WTC11 (cell line): ENCODE measurements around the gene MAMLD1. TPM values are rescaled to one million over a fixed set of nuclear protein-coding genes. Genes with fewer than 3 reads are reported as not detected.

Experiments
- ATAC-seq: fragments of 200-7000 bp; cut with Tn5 transposase; 2 replicates; pipeline ENCODE4 v1.10.0; 2021; ENCODE audit warnings: mild to moderate bottlenecking, moderate library complexity
- CTCF ChIA-PET: fragments of 300-600 bp; sonication (Branson Sonifier 250); formaldehyde crosslinking; loops from one replicate; lab custom pipeline; 2021; ENCODE audit warnings: antibody characterized with exemption; lab: Charles Lee
- POLR2A ChIA-PET: fragments of 350-600 bp; sonication (Branson Sonifier 250); formaldehyde crosslinking; loops from one replicate; lab custom pipeline; 2021; ENCODE audit warnings: antibody characterized with exemption; lab: Charles Lee
- DNase-seq: peaks from one replicate; pipeline ENCODE4 v3.0.0; 2021; ENCODE audit warnings: low spot score
- H3K27ac Mint-ChIP-seq: 2 replicates; pipeline ENCODE4 v1.8.0; 2021; ENCODE audit warnings: mixed read lengths
- H3K27me3 Mint-ChIP-seq: 2 replicates; pipeline ENCODE4 v1.8.0; 2021; ENCODE audit warnings: low read depth, mild to moderate bottlenecking, moderate library complexity, mixed read lengths
- H3K36me3 Mint-ChIP-seq: 2 replicates; pipeline ENCODE4 v1.8.0; 2021; ENCODE audit warnings: mixed read lengths
- H3K4me1 Mint-ChIP-seq: 2 replicates; pipeline ENCODE4 v1.8.0; 2022; ENCODE audit warnings: mixed read lengths
- H3K4me3 Mint-ChIP-seq: 2 replicates; pipeline ENCODE4 v1.8.0; 2021; ENCODE audit warnings: mild to moderate bottlenecking, moderate library complexity, mixed read lengths
- H3K9me3 Mint-ChIP-seq: 2 replicates; pipeline ENCODE4 v1.8.0; 2021; ENCODE audit warnings: mixed read lengths
- ARID4B ChIP-seq: sonication (generic); formaldehyde crosslinking; IDR thresholded peaks from 2 replicates; pipeline ENCODE4 v1.8.0; 2023; ENCODE audit warnings: missing genetic modification reagents, mild to moderate bottlenecking, borderline replicate concordance
- CBFB ChIP-seq: sonication (generic); formaldehyde crosslinking; IDR thresholded peaks from 2 replicates; pipeline ENCODE4 v1.8.1; 2022; ENCODE audit warnings: mild to moderate bottlenecking, low read depth, missing genetic modification reagents
- CTCF ChIP-seq: fragments of 200-600 bp; IDR thresholded peaks from 2 replicates; pipeline ENCODE4 v1.8.0; 2022; ENCODE audit warnings: antibody characterized with exemption
- ESRRA ChIP-seq: sonication (generic); formaldehyde crosslinking; IDR thresholded peaks from 2 replicates; pipeline ENCODE4 v1.8.1; 2022; ENCODE audit warnings: mild to moderate bottlenecking, missing genetic modification reagents, borderline replicate concordance
- ETV6 ChIP-seq: sonication (generic); formaldehyde crosslinking; IDR thresholded peaks from 2 replicates; pipeline ENCODE4 v1.8.1; 2022; ENCODE audit warnings: mild to moderate bottlenecking, missing genetic modification reagents
- FOXJ3 ChIP-seq: sonication (generic); formaldehyde crosslinking; IDR thresholded peaks from 2 replicates; pipeline ENCODE4 v1.9.0; 2021; ENCODE audit warnings: missing genetic modification reagents, mild to moderate bottlenecking, borderline replicate concordance
- JAZF1 ChIP-seq: fragments of 250-450 bp; sonication (Bioruptor Pico); IDR thresholded peaks from 2 replicates; pipeline ENCODE4 v1.9.0; 2021; ENCODE audit warnings: moderate library complexity, mild to moderate bottlenecking, inconsistent platforms
- MXD4 ChIP-seq: fragments of 250-450 bp; sonication (Bioruptor Pico); IDR thresholded peaks from 2 replicates; pipeline ENCODE4 v1.8.0; 2021; ENCODE audit warnings: mild to moderate bottlenecking, moderate library complexity, borderline replicate concordance
- MYBL2 ChIP-seq: sonication (generic); formaldehyde crosslinking; IDR thresholded peaks from 2 replicates; pipeline ENCODE4 v1.8.1; 2023; ENCODE audit warnings: mild to moderate bottlenecking, moderate library complexity, missing genetic modification reagents
- NFATC4 ChIP-seq: fragments of 250-450 bp; sonication (Bioruptor Pico); IDR thresholded peaks from 2 replicates; pipeline ENCODE4 v1.9.0; 2021; ENCODE audit warnings: mild to moderate bottlenecking
- SMAD4 ChIP-seq: sonication (generic); formaldehyde crosslinking; IDR thresholded peaks from 2 replicates; pipeline ENCODE4 v1.8.0; 2022; ENCODE audit warnings: mild to moderate bottlenecking, missing genetic modification reagents
- STAT6 ChIP-seq: sonication (generic); formaldehyde crosslinking; conservative IDR thresholded peaks from 2 replicates; pipeline ENCODE4 v1.8.1; 2023; ENCODE audit warnings: mild to moderate bottlenecking, low read depth, missing genetic modification reagents, moderate library complexity
- TEAD1 ChIP-seq: sonication (generic); formaldehyde crosslinking; IDR thresholded peaks from 2 replicates; pipeline ENCODE4 v1.8.0; 2022; ENCODE audit warnings: mild to moderate bottlenecking, missing genetic modification reagents
- USF2 ChIP-seq: sonication (generic); formaldehyde crosslinking; IDR thresholded peaks from 2 replicates; pipeline ENCODE4 v1.8.1; 2023; ENCODE audit warnings: mild to moderate bottlenecking, missing genetic modification reagents, moderate library complexity
- ZBTB43 ChIP-seq: sonication (generic); formaldehyde crosslinking; IDR thresholded peaks from 2 replicates; pipeline ENCODE4 v1.8.1; 2023; ENCODE audit warnings: mild to moderate bottlenecking, missing genetic modification reagents
- ZNF138 ChIP-seq: sonication (generic); formaldehyde crosslinking; conservative IDR thresholded peaks from 2 replicates; pipeline ENCODE4 v1.8.1; 2022; ENCODE audit warnings: mild to moderate bottlenecking, moderate library complexity, missing genetic modification reagents
- ZNF219 ChIP-seq: sonication (generic); formaldehyde crosslinking; IDR thresholded peaks from 2 replicates; pipeline ENCODE4 v1.8.0; 2023; ENCODE audit warnings: missing genetic modification reagents, mild to moderate bottlenecking, borderline replicate concordance
- ZNF317 ChIP-seq: sonication (generic); formaldehyde crosslinking; IDR thresholded peaks from 2 replicates; pipeline ENCODE4 v1.8.1; 2023; ENCODE audit warnings: low read depth, mild to moderate bottlenecking, moderate library complexity, missing genetic modification reagents, borderline replicate concordance
- total RNA-seq: library from RNA; stranded (reverse); gene quantifications from 3 replicates; pipeline ENCODE4 v1.2.3, GENCODE V29; 2021

Gene MAMLD1
- total RNA-seq, 1 experiment from 2014 or later: 0.35 TPM

- Mint-ChIP-seq H3K9me3 (no peaks in the 10 kb centered on the region), H3K4me1 (peaks cover 17% of the 10 kb centered on the region), H3K36me3 (no peaks in the 10 kb centered on the region), H3K27ac (no peak overlapping the region), H3K27me3 (peaks cover 10% of the 10 kb centered on the region), H3K4me3 (no peak overlapping the region)
- ATAC-seq: no peak
- ChIA-PET CTCF (no interaction called here), POLR2A (no interaction called here)
- no peak for TF ChIP-seq ETV6
- no peak for TF ChIP-seq MXD4 (CRISPR knock-in tag)
- no peak for TF ChIP-seq STAT6 (CRISPR knock-in tag)
- TF ChIP-seq FOXJ3 (CRISPR knock-in tag): no peak
- no peak for TF ChIP-seq ZNF219
- TF ChIP-seq CBFB (CRISPR knock-in tag): no peak
- TF ChIP-seq ZNF317 (CRISPR knock-in tag): no peak
- no peak for TF ChIP-seq CTCF
- TF ChIP-seq MYBL2 (CRISPR knock-in tag): no peak
- no peak for TF ChIP-seq SMAD4 (CRISPR knock-in tag)
- TF ChIP-seq ZBTB43 (CRISPR knock-in tag): no peak
- no peak for TF ChIP-seq ESRRA (CRISPR knock-in tag)
- TF ChIP-seq TEAD1 (CRISPR knock-in tag): no peak
- no peak for TF ChIP-seq ARID4B
- no peak for TF ChIP-seq USF2 (CRISPR knock-in tag)
- TF ChIP-seq ZNF138 (CRISPR knock-in tag): no peak
- no peak for TF ChIP-seq JAZF1 (CRISPR knock-in tag)
- no peak for TF ChIP-seq NFATC4 (CRISPR knock-in tag)
- no peak for DNase-seq
These were observed 15.6 kb upstream of the MAMLD1 start for GRCh38 chrX:150347471-150347870.
